ACHN (cell line): ENCODE results near the gene RHBDL1.
"Not testable (repeated sequence)": the region's sequence is repeated elsewhere in the genome, so short reads cannot be mapped to it uniquely, and the experiment has no call there.

Experiments used
- DNase-seq: peaks from one replicate; pipeline ENCODE4 v3.0.0-alpha.2; 2015
- in situ Hi-C: cut with HindIII; loops from 2 replicates; pipeline ENCODE4 v1.10.0; 2017; ENCODE audit warnings: low sequenced_read_pairs, low pct_ligation_motif_present, low pct_unique_long_range_greater_than_20kb

RHBDL1 gene

DNA sequence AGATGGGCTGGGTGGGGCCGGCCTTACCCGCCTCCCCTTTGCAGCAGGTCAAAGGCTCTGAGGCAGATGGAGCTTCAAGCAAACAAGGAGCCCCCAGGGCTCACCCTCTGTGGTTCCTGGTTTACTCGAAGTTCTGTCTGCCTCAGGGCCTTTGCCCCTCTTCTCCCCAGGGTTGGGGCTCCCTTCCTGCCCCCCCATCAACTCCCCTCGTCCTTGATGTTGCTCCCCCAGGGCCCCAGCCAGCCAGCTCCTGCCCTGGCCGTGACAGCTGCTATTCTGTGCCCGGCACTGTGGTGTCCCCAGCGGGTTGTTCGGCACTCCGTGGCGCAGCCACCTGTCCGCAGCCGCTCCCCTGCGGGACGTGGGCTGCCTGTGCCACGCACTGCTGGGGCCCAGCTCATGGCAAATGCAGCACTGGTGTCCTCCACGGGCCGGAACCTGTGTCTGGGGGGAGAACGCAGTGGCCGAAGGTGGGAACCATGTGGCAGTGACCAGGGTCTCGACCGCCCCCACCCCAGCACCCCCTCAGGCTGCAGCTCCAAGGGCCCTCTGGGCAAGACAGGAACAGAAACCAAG lies 35.1 kb downstream of the RHBDL1 start:
- in situ Hi-C loops = no loop called here
- no peak for DNase-seq

DNA sequence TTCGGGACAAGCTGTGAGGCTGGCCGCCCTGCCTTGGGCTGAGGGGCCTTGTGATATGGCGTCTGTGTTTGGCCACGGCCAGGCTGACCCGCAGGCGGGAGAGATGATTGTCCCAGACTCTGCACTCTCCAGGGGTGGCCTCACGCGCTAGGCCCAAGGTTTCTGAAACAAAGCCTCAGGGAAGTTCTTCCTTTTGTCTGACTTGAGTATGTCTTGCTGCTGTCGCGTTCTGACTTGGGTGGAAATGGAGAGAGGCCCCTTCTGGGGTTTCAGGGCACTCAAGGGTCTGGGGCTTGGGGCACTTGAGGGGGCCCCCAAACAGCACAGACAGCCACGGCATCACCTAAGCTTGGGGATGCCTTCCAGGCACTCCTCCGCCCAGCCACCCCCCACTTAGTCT lies 35.6 kb downstream of the RHBDL1 start:
- in situ Hi-C loops = no loop called here

DNA sequence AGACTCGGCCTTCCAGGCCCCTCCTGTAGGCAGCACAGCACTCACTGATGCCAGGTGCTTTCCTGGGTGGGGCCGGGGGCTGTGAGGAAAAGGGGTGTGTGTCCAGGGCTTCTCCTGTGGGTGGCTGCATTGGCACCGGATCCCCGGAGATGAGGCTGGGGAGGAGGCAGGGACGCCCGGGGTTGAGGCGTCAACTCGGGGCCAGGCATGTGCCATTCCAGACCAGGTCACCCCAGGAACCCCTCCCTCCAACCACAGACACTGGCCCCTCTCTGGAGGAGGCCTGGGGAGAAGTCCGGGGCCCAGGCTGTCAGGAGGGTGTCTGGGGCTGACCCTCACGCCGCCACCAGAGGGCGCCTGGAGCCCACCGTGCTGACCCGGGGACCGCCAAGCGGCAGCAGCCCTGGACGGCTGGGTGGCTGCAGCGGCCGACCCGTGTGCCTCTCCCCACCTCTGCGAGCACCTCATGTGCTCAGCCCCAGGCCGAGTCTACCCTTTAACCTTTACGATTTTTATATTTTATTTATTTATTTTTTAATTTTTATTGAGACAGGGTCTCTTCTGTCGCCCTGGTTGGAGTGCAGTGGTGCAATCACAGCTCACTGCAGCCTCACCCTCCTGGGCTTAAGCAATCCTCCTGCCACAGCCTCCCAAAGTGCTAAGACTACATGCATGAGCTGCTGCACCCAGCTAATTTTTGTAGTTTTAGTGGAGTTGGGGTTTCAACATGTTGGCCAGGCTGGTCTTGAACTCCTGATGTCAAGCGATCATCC lies 36.3 kb downstream of the RHBDL1 start:
- in situ Hi-C loops = no loop called here
- peak; percentile 78 for DNase-seq

More for the DNA sequence above, 35.6 kb downstream of the RHBDL1 start:
- DNase-seq = no peak

DNA sequence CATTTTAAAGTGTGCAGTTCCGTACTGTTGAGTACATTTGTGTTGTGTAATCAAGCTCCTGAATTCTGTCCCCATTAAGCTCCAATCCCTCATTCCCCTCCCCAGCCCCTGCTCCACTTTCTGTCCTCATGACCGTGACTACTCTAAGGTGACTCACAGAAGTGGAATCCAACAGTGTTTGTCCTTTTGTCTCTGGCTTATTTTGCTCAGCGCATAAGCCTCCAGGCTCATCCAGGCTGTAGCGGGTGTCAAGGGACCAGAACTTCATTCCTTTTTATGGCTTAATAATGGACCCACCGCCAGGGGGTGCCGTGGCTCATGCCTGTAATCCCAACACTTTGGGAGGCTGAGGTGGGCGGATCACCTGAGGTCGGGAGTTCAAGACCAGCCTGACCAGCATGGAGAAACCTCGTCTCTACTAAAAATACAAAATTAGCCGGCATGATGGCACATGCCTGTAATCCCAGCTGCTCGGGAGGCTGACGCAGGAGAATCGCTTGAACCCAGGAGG lies 37.3 kb downstream of the RHBDL1 start:
- peak; percentile 99 for DNase-seq
- in situ Hi-C loops = not testable (repeated sequence)

DNA sequence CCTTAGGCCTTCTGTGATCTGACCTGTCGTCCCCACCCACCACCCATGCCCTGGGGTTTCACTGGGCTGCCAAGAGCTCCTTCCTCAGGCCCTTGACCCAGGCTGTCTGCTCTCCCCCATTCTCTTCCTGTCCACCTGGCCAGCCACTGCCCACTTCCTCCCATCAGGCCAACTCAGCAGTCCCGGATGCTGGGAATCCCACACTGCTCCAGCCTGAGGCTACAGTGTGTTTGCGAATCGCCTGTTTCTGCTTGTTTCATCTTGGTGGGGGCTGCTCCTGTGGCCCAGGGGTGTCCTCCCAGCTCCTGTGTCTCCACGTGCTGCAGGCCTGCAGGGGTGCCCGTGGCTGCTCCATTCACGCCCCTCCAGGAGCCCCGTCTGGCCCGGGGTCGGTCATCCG lies 38.6 kb downstream of the RHBDL1 start:
- in situ Hi-C loops = no loop called here
- DNase-seq = peak; percentile 69

DNA sequence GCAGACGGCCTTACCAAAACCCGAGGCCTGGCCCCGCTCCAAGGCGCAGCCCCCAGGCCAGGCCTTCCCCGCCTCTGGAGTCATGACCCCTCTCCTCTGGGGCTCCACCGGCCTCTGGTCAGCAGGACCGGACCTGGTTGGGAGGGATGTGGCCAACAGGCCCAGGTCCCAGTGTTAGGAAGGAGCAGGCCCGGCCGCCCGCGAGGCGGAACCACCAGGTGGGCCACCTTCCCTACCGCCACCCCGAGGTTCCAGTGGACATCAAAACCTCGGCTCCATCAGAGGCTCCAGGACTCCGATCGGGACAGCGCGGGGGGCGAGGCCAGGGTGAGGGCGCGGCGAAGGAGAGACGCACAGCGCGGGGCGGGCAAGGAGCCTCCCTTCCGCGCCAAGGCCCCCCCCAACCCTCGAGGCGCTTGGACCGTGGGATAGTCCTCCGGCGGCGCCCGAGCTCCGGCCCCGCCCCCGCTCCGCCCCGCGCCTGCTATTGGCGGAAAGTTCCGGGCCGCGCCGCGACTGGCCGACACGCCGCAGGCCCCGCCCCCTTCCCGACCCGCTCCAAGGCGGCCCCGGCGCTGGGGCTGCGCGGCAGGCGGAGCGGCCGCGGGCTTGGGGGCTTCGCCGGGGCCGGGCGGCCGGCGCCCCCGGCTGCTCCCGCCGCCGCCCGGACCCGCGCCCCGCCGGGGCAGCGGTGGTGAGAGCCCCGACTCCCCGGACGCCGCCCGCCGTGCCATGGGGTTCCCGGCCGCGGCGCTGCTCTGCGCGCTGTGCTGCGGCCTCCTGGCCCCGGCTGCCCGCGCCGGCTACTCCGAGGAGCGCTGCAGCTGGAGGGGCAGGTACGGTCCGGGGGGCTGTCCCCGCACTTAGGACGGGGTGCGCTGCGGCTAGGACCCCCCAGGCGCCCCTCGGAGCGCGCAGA lies 39.3 kb downstream of the RHBDL1 start, which contains the start of gene METRN:
Gene METRN (plus strand): TSS at position 561 of the 919 bp plus-strand sequence. CDS start 172 bp downstream, at position 733.
- DNase-seq = peak; percentile 96
- in situ Hi-C loops = no loop called here

DNA sequence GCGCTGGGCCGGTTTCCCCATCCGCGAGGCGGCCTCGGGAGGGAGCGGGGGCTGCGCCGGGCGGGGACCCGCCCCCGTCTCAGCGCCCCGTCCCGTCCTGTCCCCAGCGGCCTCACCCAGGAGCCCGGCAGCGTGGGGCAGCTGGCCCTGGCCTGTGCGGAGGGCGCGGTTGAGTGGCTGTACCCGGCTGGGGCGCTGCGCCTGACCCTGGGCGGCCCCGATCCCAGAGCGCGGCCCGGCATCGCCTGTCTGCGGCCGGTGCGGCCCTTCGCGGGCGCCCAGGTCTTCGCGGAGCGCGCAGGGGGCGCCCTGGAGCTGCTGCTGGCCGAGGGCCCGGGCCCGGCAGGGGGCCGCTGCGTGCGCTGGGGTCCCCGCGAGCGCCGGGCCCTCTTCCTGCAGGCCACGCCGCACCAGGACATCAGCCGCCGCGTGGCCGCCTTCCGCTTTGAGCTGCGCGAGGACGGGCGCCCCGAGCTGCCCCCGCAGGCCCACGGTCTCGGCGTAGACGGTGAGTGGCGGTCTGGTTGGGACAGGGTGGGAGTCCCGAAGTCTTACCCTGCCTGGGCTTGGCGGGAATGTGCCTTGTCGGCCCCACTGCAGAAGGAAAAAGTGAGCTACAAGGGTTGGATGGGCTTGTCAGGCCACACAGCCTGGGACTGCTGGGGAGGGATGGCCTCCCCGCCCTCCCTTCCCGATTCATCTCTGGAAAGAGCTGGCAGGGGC lies 40.2 kb downstream of the RHBDL1 start:
- in situ Hi-C loops = no loop called here
- peak; percentile 68 for DNase-seq

DNA sequence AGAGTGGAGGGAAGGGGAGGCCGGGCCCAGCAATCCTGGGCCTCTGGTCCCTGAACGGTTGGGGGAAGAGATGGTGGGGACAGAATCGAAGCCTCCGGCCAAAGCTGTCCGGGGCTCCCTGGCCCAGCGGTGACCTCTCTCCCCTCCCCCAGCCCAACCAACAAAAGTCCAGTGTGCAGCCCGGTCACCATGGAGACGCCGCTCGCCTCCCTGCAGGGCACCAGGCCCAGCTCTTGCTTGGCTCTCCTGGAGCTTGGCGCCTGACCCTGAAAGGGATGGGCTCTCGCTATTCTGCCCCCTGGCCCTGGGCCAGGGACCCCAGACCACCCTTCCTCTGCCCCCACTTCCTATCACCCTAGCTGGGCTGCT lies 40.7 kb downstream of the RHBDL1 start:
- DNase-seq = peak; percentile 72

DNA sequence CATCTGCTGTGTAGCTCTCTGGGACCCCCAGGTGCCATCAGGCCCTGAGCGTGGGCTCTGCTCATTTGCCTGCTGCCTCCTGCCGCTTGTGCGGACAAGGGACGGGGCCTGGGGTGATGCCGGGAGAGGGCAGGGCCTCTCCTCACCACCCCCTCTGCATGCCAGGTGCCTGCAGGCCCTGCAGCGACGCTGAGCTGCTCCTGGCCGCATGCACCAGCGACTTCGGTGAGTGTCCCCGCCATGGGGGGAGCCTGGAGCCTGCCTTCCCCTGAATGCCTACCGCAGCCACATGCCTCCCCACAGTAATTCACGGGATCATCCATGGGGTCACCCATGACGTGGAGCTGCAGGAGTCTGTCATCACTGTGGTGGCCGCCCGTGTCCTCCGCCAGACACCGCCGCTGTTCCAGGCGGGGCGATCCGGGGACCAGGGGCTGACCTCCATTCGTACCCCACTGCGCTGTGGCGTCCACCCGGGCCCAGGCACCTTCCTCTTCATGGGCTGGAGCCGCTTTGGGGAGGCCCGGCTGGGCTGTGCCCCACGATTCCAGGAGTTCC lies 41.4 kb downstream of the RHBDL1 start:
- no peak for DNase-seq
- in situ Hi-C loops = no loop called here

More for the DNA sequence above, 40.7 kb downstream of the RHBDL1 start:
- in situ Hi-C loops = no loop called here

DNA sequence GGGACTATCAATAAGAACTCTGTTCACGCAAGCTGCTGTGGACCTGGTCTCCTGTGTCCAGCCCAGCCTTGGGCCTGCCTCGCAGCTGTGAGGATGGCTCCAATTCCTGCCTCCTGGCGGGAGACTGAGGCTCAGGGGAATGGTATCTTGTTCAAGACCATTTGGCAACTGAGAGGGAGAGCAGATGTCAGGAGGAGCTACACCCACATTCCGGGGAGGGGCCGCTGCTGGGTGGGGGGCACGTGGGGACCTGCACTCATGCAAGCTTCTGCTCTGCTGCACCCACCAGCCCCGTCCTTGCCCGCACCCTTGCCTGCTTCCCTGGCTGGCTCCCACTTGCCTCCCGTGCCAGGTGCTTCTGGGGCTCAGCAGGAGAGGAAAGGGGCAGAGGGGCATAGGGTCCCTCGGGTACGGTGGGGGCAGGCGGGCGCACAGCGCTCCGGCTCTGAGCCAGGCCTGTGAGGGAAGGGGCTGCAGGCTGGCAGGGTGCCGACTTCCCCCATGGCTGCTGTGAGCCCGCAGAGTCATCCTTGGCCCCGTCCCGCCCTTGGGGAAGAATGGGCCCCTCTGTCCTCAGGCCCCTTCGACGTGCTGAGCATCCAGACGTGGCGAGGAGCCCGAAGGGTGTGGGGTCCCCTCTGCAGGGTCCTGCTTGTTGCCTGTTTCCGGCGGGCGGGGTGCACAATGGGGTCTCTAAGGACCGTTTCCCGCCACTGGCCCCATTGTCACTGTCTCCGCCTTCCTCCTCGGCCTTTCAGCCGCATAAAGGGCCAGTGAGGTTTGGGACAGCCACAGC lies 42.2 kb downstream of the RHBDL1 start:
- in situ Hi-C loops = no loop called here
- DNase-seq = no peak

DNA sequence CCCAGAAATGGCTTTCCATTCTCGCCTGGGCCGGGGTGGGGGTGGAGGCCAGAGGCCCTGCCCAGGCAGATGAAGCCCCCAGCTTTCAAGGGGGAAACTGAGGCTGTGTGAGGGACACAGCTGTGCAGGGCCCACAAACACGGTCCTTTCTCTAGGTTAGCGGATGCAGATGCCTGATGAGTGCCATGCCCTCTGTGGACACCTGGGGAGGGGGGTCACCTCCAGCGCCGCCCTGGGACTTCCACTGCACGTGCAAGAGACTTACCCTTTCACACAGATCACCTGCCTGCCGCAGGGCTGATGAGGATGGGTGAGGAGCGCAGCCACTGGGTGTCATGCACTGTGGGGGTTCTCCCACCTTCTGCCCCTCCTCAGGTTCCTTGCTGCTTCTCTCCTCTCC lies 42.9 kb downstream of the RHBDL1 start:
- DNase-seq = no peak
- in situ Hi-C loops = no loop called here

DNA sequence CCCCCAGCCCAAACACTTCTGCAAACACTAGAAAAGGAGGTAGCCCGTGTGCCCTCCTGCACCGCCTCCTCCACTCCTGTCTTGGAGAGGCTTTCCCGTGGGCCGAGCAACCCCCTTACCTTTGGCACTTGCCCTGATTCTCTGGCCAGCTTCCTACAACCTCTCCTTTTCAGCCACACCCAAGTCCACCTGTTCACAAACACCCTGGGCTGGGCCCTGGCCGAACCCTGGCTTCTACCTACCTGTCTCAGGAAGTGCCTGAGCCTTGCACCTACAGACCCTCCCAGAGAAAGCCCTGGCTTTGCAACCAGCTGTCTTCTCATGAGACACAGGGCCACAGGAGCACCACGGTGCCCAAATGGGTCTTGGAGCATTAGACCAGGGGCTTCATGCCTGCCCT lies 43.5 kb downstream of the RHBDL1 start:
- in situ Hi-C loops = no loop called here
- DNase-seq = no peak

DNA sequence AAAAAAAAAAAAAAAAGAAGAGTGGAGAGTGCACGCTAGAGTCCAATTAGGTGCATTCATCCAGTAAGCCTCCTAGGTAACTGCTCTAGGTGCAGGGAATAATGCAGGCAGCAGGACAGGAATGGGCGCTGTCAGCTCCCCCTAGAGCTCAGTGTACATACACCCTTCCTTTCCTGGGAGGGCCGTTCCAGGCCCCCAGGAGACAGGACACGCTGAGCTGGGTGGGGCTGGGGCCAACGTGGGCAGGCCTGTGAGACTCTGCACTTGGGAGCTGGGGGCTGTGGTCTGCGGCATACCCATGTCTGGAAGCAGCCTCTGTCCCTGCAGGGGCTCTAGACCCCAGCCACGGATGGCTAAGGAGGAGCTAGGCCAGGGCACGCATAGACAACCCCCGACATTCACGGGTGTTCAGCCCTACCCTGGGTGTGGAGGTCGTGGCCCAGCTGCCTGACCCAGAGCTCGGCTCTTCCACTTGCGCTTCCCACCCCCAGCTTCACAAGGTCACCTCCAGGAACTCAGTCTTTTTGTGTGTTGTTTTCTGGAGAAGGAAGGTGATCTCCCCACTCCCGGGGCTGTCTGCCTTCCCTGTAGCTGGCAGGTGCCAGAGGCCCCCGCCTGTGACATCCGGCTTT lies 44.5 kb downstream of the RHBDL1 start:
- DNase-seq = peak; percentile 72
- in situ Hi-C loops = no loop called here

DNA sequence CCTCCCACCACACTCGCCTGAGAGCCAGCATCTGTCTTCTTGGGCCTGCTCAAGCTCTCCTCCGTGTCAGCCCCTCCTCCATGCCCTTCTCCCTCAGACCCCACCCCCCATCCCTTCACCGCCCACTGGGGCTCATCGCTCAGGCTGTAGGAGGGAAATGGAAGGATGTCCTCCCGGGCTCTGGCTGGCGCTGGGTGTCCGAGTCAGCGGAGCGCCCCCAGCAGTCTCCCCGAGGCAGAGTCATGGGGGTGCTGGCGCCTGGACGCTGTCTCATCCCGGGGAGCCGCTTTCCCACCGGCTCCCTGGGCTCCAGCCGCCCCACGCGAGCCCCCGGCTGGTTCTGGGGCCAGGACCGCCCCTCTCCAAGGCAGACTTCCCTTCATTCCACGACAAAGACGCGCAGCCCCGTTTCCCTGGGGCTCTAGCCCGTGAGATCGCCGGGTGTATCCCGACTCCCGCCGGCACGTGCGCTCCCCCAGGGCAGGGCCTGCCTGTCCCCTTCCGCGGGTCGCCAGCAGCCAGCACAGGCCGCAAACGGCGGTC lies 45.0 kb downstream of the RHBDL1 start:
- peak; percentile 93 for DNase-seq
- in situ Hi-C loops = no loop called here

DNA sequence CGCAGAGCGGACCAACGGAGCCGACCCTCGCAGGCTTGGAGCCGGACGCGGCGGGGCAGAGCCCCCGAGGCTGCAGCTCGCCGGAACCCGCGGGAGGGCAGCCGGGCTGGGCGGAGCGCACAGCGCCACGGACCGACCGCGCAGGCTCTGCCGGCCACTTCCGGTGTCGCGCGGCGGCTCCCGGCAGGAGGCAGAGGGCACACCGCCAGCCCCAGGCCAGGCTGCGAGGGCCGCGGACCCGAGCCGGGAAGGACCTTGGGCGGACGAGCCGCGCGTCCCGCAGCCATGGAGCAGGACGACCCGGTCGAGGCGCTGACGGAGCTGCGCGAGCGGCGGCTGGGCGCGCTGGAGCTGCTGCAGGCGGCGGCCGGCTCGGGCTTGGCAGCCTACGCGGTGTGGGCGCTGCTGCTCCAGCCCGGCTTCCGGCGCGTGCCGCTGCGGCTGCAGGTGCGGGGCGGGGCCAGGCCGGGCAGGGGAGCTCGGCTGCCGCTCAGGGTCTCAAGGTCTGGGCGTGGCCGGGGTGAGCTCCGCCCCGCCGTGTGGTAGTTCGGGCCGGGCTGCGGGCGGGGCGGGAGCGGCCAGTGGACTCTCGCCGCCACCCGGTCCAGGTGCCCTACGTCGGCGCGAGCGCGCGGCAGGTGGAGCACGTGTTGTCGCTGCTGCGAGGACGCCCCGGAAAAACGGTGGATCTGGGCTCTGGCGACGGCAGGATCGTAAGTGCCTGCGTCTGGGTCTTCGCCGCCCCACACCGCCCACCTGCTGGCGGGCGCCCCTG lies 45.7 kb downstream of the RHBDL1 start, which contains the start of gene ANTKMT:
Gene ANTKMT (plus strand): TSS at position 157 of the 775 bp plus-strand sequence. CDS start 129 bp downstream, at position 286.
- peak; percentile 91 for DNase-seq
- in situ Hi-C loops = no loop called here
